Measurements from ENCODE around the gene YTHDC2.
"Not testable (repeated sequence)": the region's sequence is repeated elsewhere in the genome, so short reads cannot be mapped to it uniquely, and the experiment has no call there.

Gene YTHDC2

GRCh38 chr5:113520899-113521298, 7.4 kb downstream of the YTHDC2 start:
- DNase-seq, result no peak

GRCh38 chr5:113523168-113523567, 9.7 kb downstream of the YTHDC2 start:
- DNase-seq, result no peak

- DNase-seq, result no peak
Observed at GRCh38 chr5:113524927-113525326, 11.4 kb downstream of the YTHDC2 start.

- no peak for DNase-seq
Observed at GRCh38 chr5:113526421-113526820, 12.9 kb downstream of the YTHDC2 start.

GRCh38 chr5:113527746-113528145, 14.3 kb downstream of the YTHDC2 start:
- no peak for DNase-seq

- DNase-seq, result no peak
Observed at GRCh38 chr5:113531481-113532159, 18.1 kb downstream of the YTHDC2 start.

- no peak for DNase-seq
Observed at GRCh38 chr5:113538313-113538712, 24.8 kb downstream of the YTHDC2 start.

- DNase-seq, result no peak
Observed at GRCh38 chr5:113546703-113547183, 33.2 kb downstream of the YTHDC2 start.

- DNase-seq, result no peak
Observed at GRCh38 chr5:113548396-113548795, 34.9 kb downstream of the YTHDC2 start.

GRCh38 chr5:113552137-113552536, 38.6 kb downstream of the YTHDC2 start:
- no peak for DNase-seq

GRCh38 chr5:113552620-113553019, 39.1 kb downstream of the YTHDC2 start:
- DNase-seq, result no peak

- no peak for DNase-seq
Observed at GRCh38 chr5:113562828-113563400, 49.4 kb downstream of the YTHDC2 start.

- no peak for DNase-seq
Observed at GRCh38 chr5:113569396-113569795, 55.9 kb downstream of the YTHDC2 start.

- DNase-seq, result no peak
Observed at GRCh38 chr5:113572716-113573115, 59.2 kb downstream of the YTHDC2 start.

GRCh38 chr5:113574417-113574816, 60.9 kb downstream of the YTHDC2 start:
- DNase-seq, result no peak

GRCh38 chr5:113575074-113575473, 61.6 kb downstream of the YTHDC2 start:
- DNase-seq, result no peak

GRCh38 chr5:113578091-113578490, 64.6 kb downstream of the YTHDC2 start:
- DNase-seq, result no peak

- no peak for DNase-seq
Observed at GRCh38 chr5:113581388-113581787, 67.9 kb downstream of the YTHDC2 start.

- DNase-seq, result no peak
Observed at GRCh38 chr5:113598150-113598549, 84.7 kb downstream of the YTHDC2 start.

GRCh38 chr5:113598926-113599325, 85.4 kb downstream of the YTHDC2 start:
- no peak for DNase-seq

GRCh38 chr5:113600255-113600905, 86.9 kb downstream of the YTHDC2 start:
- no peak for DNase-seq

- no peak for DNase-seq
Observed at GRCh38 chr5:113601423-113601822, 87.9 kb downstream of the YTHDC2 start.

- not testable (repeated sequence) for DNase-seq
Observed at GRCh38 chr5:113603246-113603645, 89.8 kb downstream of the YTHDC2 start.

All from femur (tissue), 1 donor.